ENCODE results near the gene ANKDD1B. TPM values are rescaled to one million over a fixed set of nuclear protein-coding genes. Genes with fewer than 3 reads are reported as not detected.

The ANKDD1B gene
- total RNA-seq, 1 experiment from 2014 or later = 0.84 TPM

DNA sequence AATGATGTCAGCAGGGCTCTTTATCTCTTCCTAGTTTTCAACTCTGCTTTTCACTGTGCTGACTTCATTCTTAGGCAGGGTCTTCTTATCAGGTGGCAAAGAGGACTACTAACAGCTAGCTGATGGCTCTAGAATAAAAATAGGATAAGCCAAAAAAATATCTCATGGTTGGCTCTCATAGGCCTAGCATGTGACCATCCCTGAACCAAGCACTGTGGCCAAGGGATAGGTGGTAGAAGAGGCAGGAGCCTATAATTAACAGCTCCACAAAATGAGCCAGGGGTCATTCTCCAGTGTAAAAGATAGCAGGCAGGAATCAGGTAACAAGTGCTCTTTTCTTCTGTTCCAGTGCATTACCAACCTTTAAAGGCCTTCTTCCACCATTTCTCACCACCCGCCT lies 21.1 kb downstream of the ANKDD1B start:
- no peak overlapping the region for H3K4me3 ChIP-seq (replicated peaks in 1 of 2; ENCODE audit: low read depth in 1 of 2, low read length in 2 of 2)
- TF ChIP-seq SRF (IDR thresholded peaks at IDR 0.05; ENCODE audit: low read depth) (no peak), SIN3A (IDR thresholded peaks at IDR 0.05; ENCODE audit: low read depth) (no peak), ZNF274 (IDR thresholded peaks at IDR 0.05; ENCODE audit: low read depth, low read length) (no peak), POLR2AphosphoS5 (IDR thresholded peaks at IDR 0.05; ENCODE audit: low read depth, low read length) (no peak), ELF1 (IDR thresholded peaks at IDR 0.05; ENCODE audit: borderline replicate concordance, low read depth) (no peak), EZH2 (IDR thresholded peaks at IDR 0.05) (no peak), JUND (IDR thresholded peaks at IDR 0.05) (no peak), POLR2A (IDR thresholded peaks at IDR 0.05; ENCODE audit: borderline replicate concordance, extremely low read depth, insufficient read depth, insufficient read length) (no peak), YY1 (IDR thresholded peaks at IDR 0.05; ENCODE audit: extremely low read depth, insufficient replicate concordance, low read depth, low read length) (no peak), CEBPB (IDR thresholded peaks at IDR 0.05; ENCODE audit: low read depth) (no peak), CBX3 (IDR thresholded peaks at IDR 0.05; ENCODE audit: low read depth) (no peak), RAD21 (IDR thresholded peaks at IDR 0.05; ENCODE audit: low read depth) (no peak), EGR1 (IDR thresholded peaks at IDR 0.05; ENCODE audit: low read depth) (no peak)
- TF ChIP-seq, protein P1, sequence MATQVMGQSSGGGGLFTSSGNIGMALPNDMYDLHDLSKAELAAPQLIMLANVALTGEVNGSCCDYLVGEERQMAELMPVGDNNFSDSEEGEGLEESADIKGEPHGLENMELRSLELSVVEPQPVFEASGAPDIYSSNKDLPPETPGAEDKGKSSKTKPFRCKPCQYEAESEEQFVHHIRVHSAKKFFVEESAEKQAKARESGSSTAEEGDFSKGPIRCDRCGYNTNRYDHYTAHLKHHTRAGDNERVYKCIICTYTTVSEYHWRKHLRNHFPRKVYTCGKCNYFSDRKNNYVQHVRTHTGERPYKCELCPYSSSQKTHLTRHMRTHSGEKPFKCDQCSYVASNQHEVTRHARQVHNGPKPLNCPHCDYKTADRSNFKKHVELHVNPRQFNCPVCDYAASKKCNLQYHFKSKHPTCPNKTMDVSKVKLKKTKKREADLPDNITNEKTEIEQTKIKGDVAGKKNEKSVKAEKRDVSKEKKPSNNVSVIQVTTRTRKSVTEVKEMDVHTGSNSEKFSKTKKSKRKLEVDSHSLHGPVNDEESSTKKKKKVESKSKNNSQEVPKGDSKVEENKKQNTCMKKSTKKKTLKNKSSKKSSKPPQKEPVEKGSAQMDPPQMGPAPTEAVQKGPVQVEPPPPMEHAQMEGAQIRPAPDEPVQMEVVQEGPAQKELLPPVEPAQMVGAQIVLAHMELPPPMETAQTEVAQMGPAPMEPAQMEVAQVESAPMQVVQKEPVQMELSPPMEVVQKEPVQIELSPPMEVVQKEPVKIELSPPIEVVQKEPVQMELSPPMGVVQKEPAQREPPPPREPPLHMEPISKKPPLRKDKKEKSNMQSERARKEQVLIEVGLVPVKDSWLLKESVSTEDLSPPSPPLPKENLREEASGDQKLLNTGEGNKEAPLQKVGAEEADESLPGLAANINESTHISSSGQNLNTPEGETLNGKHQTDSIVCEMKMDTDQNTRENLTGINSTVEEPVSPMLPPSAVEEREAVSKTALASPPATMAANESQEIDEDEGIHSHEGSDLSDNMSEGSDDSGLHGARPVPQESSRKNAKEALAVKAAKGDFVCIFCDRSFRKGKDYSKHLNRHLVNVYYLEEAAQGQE (IDR thresholded peaks at IDR 0.05; ENCODE audit: low read depth) = no peak
- no peaks in the 10 kb centered on the region for H3K9me3 ChIP-seq (ENCODE audit: control insufficient read depth in 1 of 2, insufficient read depth in 1 of 2, low read depth in 1 of 2, low read length in 2 of 2)
- H3K4me2 ChIP-seq (ENCODE audit: low read length) = no peak overlapping the region
- H3K4me1 ChIP-seq (ENCODE audit: control insufficient read depth in 1 of 2, insufficient read depth in 2 of 2, low read length in 2 of 2) = no peaks in the 10 kb centered on the region
- no peaks in the 10 kb centered on the region for H3K9me2 ChIP-seq (ENCODE audit: insufficient read depth)
- ChIA-PET RAD21 (ENCODE audit: low non-redundant PET in 1 of 2, low total read pairs in 2 of 2, uncharacterized antibody in 2 of 2, unreplicated experiment in 2 of 2) (no interaction called here), CTCF (no interaction called here), POLR2A (no interaction called here)
- no peak for ATAC-seq
- DNase-seq (ENCODE audit: low read depth, low spot score) = no peak
- H3K27ac ChIP-seq (ENCODE audit: low read depth, low read length) = no peak overlapping the region
- no peak overlapping the region for H2AFZ ChIP-seq (ENCODE audit: low read depth, low read length, poor library complexity, severe bottlenecking)
- H3K79me2 ChIP-seq (ENCODE audit: insufficient read depth, low read length) = no peaks in the 10 kb centered on the region
- intact Hi-C loops (cut with micrococcal nuclease) = no loop called here
- H3K9ac ChIP-seq (ENCODE audit: low read length) = no peak overlapping the region
- no TSS peak for BruUV-seq (replicated peaks)
- no peaks in the 10 kb centered on the region for H3K36me3 ChIP-seq (ENCODE audit: control insufficient read depth in 1 of 2, insufficient read depth in 2 of 2, low read length in 2 of 2)
- no peaks in the 10 kb centered on the region for H3K27me3 ChIP-seq (ENCODE audit: insufficient read depth, low read length)
- no peaks in the 10 kb centered on the region for H4K20me1 ChIP-seq (ENCODE audit: insufficient read depth)

Measured in HCT116 (cell line).